AG10803 (cell line): ENCODE measurements around the gene AXL.

ENCODE experiments used
- DNase-seq: peaks from one replicate; pipeline ENCODE4 v3.0.0; 2010; ENCODE audit warnings: low read depth
- H3K4me3 ChIP-seq: 2 replicates; pipeline ENCODE4 v1.5.1; 2011; ENCODE audit warnings: mild to moderate bottlenecking, low read length, control low read depth
- TF ChIP-seq, protein P1 (sequence below): conservative IDR thresholded peaks from 2 replicates; pipeline ENCODE4 v1.5.1; 2011; ENCODE audit warnings: mild to moderate bottlenecking, low read length, control low read depth, inconsistent platforms

The AXL gene

DNA sequence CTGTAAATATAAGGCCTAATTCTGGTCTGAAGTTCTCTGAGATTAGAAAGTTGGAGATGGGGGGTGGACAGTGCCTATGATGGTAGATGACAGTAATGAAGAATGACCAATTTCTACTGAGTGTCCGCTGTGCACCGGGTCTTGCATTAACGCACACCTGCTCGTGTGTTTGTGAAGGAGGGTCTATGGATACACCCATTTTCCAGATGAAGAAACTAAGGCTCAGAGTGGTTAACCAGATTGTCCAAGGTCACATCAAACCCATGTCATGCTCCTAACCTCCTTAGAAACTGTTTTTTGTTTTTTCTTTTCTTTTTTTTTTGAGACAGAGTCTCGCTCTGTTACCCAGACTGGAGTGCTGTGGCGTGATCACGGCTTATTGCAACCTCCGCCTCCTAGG is 13.7 kb downstream of the AXL start:
- no peak for DNase-seq
- TF ChIP-seq, protein P1, sequence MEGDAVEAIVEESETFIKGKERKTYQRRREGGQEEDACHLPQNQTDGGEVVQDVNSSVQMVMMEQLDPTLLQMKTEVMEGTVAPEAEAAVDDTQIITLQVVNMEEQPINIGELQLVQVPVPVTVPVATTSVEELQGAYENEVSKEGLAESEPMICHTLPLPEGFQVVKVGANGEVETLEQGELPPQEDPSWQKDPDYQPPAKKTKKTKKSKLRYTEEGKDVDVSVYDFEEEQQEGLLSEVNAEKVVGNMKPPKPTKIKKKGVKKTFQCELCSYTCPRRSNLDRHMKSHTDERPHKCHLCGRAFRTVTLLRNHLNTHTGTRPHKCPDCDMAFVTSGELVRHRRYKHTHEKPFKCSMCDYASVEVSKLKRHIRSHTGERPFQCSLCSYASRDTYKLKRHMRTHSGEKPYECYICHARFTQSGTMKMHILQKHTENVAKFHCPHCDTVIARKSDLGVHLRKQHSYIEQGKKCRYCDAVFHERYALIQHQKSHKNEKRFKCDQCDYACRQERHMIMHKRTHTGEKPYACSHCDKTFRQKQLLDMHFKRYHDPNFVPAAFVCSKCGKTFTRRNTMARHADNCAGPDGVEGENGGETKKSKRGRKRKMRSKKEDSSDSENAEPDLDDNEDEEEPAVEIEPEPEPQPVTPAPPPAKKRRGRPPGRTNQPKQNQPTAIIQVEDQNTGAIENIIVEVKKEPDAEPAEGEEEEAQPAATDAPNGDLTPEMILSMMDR, result no peak
- no peak overlapping the region for H3K4me3 ChIP-seq

DNA sequence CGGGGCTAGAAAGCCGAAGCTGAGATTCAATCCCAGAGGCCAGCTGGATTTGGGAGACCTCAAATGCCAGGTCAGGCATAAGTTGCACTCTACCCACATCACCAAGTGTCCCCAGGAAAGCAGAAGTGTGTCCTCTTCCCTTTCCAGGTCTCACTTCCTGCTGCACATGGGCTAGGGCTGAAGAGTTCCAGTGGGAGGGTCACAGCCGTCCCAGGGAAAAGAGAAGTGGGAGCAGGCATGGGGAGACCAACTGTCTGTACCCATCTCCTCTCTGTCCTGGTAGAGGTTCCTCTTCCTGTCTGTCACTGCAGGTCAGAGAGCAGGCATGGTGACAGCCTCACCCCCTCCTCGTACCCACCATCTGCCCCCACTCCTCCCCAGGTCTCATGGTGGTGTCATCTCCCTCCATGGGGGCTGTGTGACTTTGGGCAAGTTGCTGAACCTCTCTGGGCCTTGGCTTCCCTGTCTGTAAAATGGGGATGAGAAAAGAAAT is 14.8 kb downstream of the AXL start:
- no peak for DNase-seq
- TF ChIP-seq, protein P1, result no peak
- no peak overlapping the region for H3K4me3 ChIP-seq

DNA sequence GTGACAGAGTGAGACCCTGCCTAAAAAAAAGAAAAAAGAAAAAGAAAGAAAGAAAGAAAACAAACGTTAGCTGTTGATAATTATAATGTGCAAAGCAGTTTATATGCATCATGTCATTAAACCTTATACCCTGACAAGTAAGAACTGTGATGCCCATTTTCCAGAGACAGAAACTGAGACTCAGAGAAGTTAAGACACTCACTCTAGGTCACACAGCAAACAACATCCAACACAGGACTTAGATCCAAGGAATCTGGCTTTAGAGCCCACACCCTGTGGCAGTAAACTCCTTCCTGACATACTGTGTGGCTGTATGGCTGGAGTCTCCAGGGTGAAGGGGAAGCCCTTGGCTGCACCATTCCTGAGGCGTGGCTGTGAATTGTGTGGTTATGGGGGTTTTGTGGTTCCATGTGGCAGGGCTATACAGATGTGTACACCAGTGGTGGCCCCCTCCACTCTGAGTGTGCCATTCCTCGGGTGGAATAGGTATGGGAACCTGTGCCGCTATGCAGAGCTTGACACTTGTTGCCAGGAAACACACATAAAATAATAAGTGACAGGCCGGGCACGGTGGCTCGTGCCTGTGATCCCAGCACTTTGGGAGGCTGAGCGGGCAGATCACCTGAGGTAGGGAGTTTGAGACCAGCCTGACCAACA is 15.6 kb downstream of the AXL start:
- TF ChIP-seq, protein P1, result no peak
- H3K4me3 ChIP-seq, result no peak overlapping the region
- DNase-seq, result no peak

DNA sequence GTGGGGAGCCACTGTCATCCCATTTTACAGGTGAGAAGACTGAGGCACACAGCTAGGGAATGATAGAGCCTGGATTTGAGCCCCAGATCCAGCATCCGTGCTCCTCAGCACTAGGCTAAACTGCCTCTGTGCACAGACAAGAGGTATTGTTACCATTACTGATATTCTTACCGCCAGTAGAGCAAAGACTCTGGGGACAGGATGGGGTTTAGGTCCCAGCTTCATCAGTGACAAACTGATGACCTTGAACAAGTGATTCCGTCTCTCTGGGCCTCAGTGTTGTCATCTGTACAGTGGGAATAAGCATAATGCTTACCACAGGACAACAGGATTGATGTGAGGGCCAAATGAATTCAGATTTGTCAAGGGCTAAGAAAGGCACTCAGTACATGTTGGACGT is 16.5 kb downstream of the AXL start:
- H3K4me3 ChIP-seq, result no peak overlapping the region
- no peak for DNase-seq
- TF ChIP-seq, protein P1, result no peak

DNA sequence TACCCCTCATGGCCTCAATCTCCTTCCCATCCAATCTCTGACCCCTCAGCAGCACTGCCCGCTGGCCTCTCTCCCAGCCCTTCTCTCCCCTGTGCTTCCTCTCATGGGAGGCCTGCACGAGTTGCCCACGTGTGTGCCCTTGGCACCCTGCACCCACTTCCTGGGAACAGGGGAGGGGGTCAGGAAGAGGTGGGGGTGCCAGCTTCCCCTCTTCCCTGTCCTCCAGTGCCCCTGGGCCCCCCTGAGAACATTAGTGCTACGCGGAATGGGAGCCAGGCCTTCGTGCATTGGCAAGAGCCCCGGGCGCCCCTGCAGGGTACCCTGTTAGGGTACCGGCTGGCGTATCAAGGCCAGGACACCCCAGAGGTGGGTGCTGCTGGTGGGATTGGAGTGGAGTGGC is 19.2 kb downstream of the AXL start:
- DNase-seq, result no peak
- TF ChIP-seq, protein P1, result no peak
- no peak overlapping the region for H3K4me3 ChIP-seq

DNA sequence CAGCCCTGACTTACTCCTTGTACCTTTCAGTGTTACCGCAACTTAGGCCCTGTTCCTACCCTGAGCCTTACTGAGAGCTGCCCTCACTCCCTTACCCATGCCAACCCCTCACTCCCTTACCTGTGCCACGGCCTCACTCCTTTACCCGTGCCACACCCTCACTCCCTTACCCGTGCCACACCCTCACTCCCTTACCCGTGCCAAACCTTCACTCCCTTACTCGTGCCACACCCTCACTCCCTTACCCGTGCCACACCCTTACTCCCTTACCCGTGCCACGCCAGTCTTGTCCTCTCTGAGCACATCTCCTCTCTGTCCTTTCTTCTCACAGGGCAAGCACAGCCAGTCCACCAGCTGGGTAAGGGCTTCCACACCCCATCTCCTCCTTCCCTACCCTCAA is 20.3 kb downstream of the AXL start:
- H3K4me3 ChIP-seq, result no peak overlapping the region
- TF ChIP-seq, protein P1, result no peak
- DNase-seq, result no peak

DNA sequence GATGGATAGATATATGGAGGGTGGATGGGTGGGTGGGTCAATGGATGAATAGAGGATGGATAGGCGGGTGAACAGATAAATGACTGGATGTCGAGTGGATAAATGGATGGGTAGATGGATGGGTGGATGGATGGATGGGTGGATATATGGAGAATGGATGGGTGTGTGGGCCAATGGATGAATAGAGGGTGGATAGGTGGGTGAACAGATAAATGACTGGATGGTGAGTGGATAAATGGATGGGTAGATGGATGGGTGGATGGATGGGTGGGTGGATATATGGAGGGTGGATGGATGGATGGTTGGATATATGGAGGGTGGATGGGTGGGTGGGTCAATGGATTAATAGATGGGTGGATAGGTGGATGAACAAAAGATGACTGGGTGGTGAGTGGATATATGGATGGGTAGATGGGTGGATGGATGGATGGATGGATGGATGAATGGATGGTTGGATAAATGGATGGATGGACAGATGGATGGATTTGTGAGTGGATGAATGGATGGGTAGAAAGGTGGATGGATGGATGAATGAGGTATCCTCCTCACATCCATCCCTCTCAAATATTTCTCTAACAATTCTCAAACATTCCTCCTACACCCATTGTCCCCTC is 21.0 kb downstream of the AXL start:
- no peak for DNase-seq
- TF ChIP-seq, protein P1, result no peak
- H3K4me3 ChIP-seq, result no peak overlapping the region
